ENCODE data around the gene SIAH3. TPM values are rescaled to one million over a fixed set of nuclear protein-coding genes. Genes with fewer than 3 reads are reported as not detected.

The SIAH3 gene
- total RNA-seq, 1 experiment from 2014 or later, result not detected

- Histone ChIP-seq H4K91ac (ENCODE audit: insufficient read length, low read depth, low read length) (no peak overlapping the region), H2AFZ (ENCODE audit: low read length) (no peak overlapping the region), H2BK120ac (ENCODE audit: low read depth, low read length, poor library complexity, severe bottlenecking) (no peak overlapping the region), H2BK5ac (ENCODE audit: insufficient read length, low read length) (no peak overlapping the region), H3K9me3 (ENCODE audit: control insufficient read depth, low read depth, low read length) (no peaks in the 10 kb centered on the region), H3K23me2 (ENCODE audit: insufficient read length, low read depth, low read length, poor library complexity, severe bottlenecking) (no peaks in the 10 kb centered on the region), H3T11ph (ENCODE audit: low read length) (no peak overlapping the region), H2AK5ac (ENCODE audit: insufficient read length, low read length) (no peak overlapping the region), H3K9ac (ENCODE audit: extremely low read depth, insufficient read length, low read length) (no peak overlapping the region), H2BK15ac (ENCODE audit: low read depth, low read length) (no peak overlapping the region), H4K5ac (ENCODE audit: insufficient read length, low read depth, low read length) (no peak overlapping the region), H3K18ac (ENCODE audit: insufficient read length, low read depth, low read length) (no peak overlapping the region), H4K8ac (replicated peaks; ENCODE audit: insufficient read length, low read depth, low read length) (no peak overlapping the region), H3K27me3 (ENCODE audit: insufficient read depth, low read length) (no peaks in the 10 kb centered on the region), H3K27ac (ENCODE audit: insufficient read length, low read depth, low read length) (no peak overlapping the region), H3K23ac (ENCODE audit: insufficient read length, low read depth, low read length) (no peak overlapping the region), H2BK20ac (ENCODE audit: low read depth, low read length, poor library complexity, severe bottlenecking) (no peak overlapping the region), H3K56ac (ENCODE audit: insufficient read length, low read depth, low read length) (no peak overlapping the region), H4K20me1 (ENCODE audit: control insufficient read depth, insufficient read depth, insufficient read length) (no peaks in the 10 kb centered on the region), H2BK12ac (ENCODE audit: insufficient read length, low read depth, low read length) (no peak overlapping the region), H3K4ac (ENCODE audit: low read depth, low read length) (no peak overlapping the region), H3K4me2 (ENCODE audit: insufficient read depth, insufficient read length, low read length) (no peak overlapping the region), H3K4me1 (ENCODE audit: insufficient read depth, low read length) (no peaks in the 10 kb centered on the region), H3K14ac (ENCODE audit: insufficient read depth, low read length) (no peak overlapping the region), H3K79me1 (ENCODE audit: insufficient read depth, low read depth, low read length, poor library complexity, severe bottlenecking) (no peaks in the 10 kb centered on the region), H3K79me2 (ENCODE audit: insufficient read depth, low read length) (no peaks in the 10 kb centered on the region)
- Mint-ChIP-seq H3K9me3 (peaks cover 0 to 3% of the 10 kb centered on the region in 2 experiments; a peak in 2 of 5 replicates), H3K36me3 (ENCODE audit: insufficient read depth in 1 of 3, low read depth in 3 of 3) (no peaks in the 10 kb centered on the region), H3K4me3 (no peak overlapping the region), H3K4me1 (peaks cover 0 to 14% of the 10 kb centered on the region in 2 experiments; a peak in 2 of 4 replicates), H3K27me3 (ENCODE audit: low read depth) (no peaks in the 10 kb centered on the region), H3K27ac (no peak overlapping the region)
- TF ChIP-seq CTCF (conservative IDR thresholded peaks at IDR 0.05), result no peak
- WGBS (ENCODE audit: extremely low coverage, insufficient read length, low lambda C conversion rate), result no CpG with 5 or more reads among the region's 5 CpGs
- no peak for DNase-seq
Observed at GRCh38 chr13:45800485-45800884, 51.1 kb downstream of the SIAH3 start.
